H1 (cell line): ENCODE data around the gene IL16. TPM values are rescaled to one million over a fixed set of nuclear protein-coding genes. Genes with fewer than 3 reads are reported as not detected.

ENCODE experiments used
- CTCF ChIA-PET: fragments of 300-600 bp; sonication (Branson Sonifier 250); formaldehyde crosslinking; loops from one replicate; lab custom pipeline; 2021; ENCODE audit not compliant: partially characterized antibody; lab: Charles Lee
- POLR2A ChIA-PET: fragments of 300-600 bp; sonication (Branson Sonifier 250); formaldehyde crosslinking; loops from one replicate; lab custom pipeline; 2021; ENCODE audit warnings: inconsistent platforms; ENCODE audit not compliant: partially characterized antibody; lab: Charles Lee
- DNase-seq, 2 experiments: peaks; one replicate each; pipeline versions ENCODE4 v3.0.0 to v3.0.0-alpha.2; 2010 to 2022; ENCODE audit warnings: low spot score in 2 of 2, low read depth in 1 of 2, mixed read lengths in 1 of 2
- FAIRE-seq: peaks from 2 replicates; lab custom pipeline; 2011; peaks lifted over from hg19 to GRCh38; lab: Jason Lieb, UNC
- H2AFZ ChIP-seq: 2 replicates; pipeline ENCODE4 v1.8.1; 2012; ENCODE audit warnings: low read length, inconsistent platforms
- H2AK5ac ChIP-seq: 2 replicates; pipeline ENCODE4 v1.6.1; 2013; ENCODE audit warnings: low read depth, low read length
- H2BK120ac ChIP-seq: replicated peaks from 2 replicates; pipeline ENCODE3; 2013; ENCODE audit warnings: low read depth, low read length, inconsistent platforms
- H2BK12ac ChIP-seq: 2 replicates; pipeline ENCODE4 v1.6.1; 2013; ENCODE audit warnings: low read depth, low read length
- H2BK15ac ChIP-seq: 2 replicates; pipeline ENCODE4 v1.6.1; 2013; ENCODE audit warnings: low read length
- H2BK20ac ChIP-seq: 2 replicates; pipeline ENCODE4 v1.6.1; 2013; ENCODE audit warnings: low read length
- H2BK5ac ChIP-seq: 2 replicates; pipeline ENCODE4 v1.6.1; 2013; ENCODE audit warnings: low read depth, low read length
- H3K14ac ChIP-seq: 2 replicates; pipeline ENCODE4 v1.6.1; 2013; ENCODE audit warnings: inconsistent platforms; ENCODE audit not compliant: insufficient read length
- H3K18ac ChIP-seq: 2 replicates; pipeline ENCODE4 v1.6.1; 2013; ENCODE audit warnings: low read length; ENCODE audit errors: extremely low read depth
- H3K23ac ChIP-seq: 2 replicates; pipeline ENCODE4 v1.6.1; 2013; ENCODE audit warnings: inconsistent platforms; ENCODE audit not compliant: insufficient read length
- H3K23me2 ChIP-seq: 2 replicates; pipeline ENCODE4 v1.6.1; 2013; ENCODE audit warnings: low read depth, low read length
- H3K27ac ChIP-seq: 2 replicates; pipeline ENCODE4 v1.6.1; 2011; ENCODE audit warnings: low read depth, low read length, inconsistent platforms
- H3K27me3 ChIP-seq, 4 experiments: replicated peaks in 1 of 4; 1 replicate in 1 of 4; 2 replicates in 3 of 4; pipeline versions ENCODE4 v1.6.1 to v1.8.1; 2011 to 2013; ENCODE audit warnings: low read length in 3 of 4, mild to moderate bottlenecking in 3 of 4, inconsistent platforms in 2 of 4, mixed read lengths in 2 of 4, moderate library complexity in 1 of 4; ENCODE audit not compliant: control insufficient read depth in 3 of 4, insufficient read depth in 3 of 4; ENCODE audit errors: extremely low read depth in 1 of 4
- H3K36me3 ChIP-seq, 4 experiments: 2 replicates each; pipeline versions ENCODE4 v1.6.1 to v1.8.1; 2011 to 2013; ENCODE audit warnings: mild to moderate bottlenecking in 4 of 4, low read length in 3 of 4, moderate library complexity in 2 of 4, control low read depth in 1 of 4, inconsistent platforms in 1 of 4; ENCODE audit not compliant: insufficient read depth in 4 of 4, control insufficient read depth in 2 of 4
- H3K4ac ChIP-seq: replicated peaks from 2 replicates; pipeline ENCODE3; 2013; ENCODE audit warnings: low read length, low read depth, mixed read lengths, inconsistent platforms; ENCODE audit not compliant: insufficient read length
- H3K4me1 ChIP-seq, 4 experiments: replicated peaks in 1 of 4; 1 replicate in 1 of 4; 2 replicates in 3 of 4; pipeline versions ENCODE4 v1.6.1 to v1.8.1; 2011 to 2013; ENCODE audit warnings: low read length in 3 of 4, inconsistent platforms in 2 of 4, mixed read lengths in 1 of 4; ENCODE audit not compliant: insufficient read depth in 4 of 4, control insufficient read depth in 3 of 4
- H3K4me2 ChIP-seq, 2 experiments: 2 replicates each; pipeline versions ENCODE4 v1.6.1 to v1.8.1; 2011 to 2013; ENCODE audit warnings: low read depth in 2 of 2, low read length in 2 of 2, control low read depth in 1 of 2, inconsistent platforms in 1 of 2, mild to moderate bottlenecking in 1 of 2; ENCODE audit not compliant: insufficient read depth in 1 of 2
- H3K4me3 ChIP-seq, 4 experiments: fragments of 200-600, 300-600 bp in 1 of 4; sonication (generic), shearing (Covaris generic), sonication (Bioruptor Twin) in 1 of 4; 2 replicates each; pipeline versions ENCODE4 v1.5.1 to v1.8.1; 2011 to 2016; ENCODE audit warnings: low read length in 4 of 4, low read depth in 3 of 4, control low read depth in 2 of 4, inconsistent platforms in 2 of 4, mild to moderate bottlenecking in 2 of 4, mixed read lengths in 1 of 4, moderate library complexity in 1 of 4; ENCODE audit not compliant: insufficient read depth in 2 of 4; ENCODE audit errors: extremely low read depth in 1 of 4
- H3K56ac ChIP-seq: replicated peaks from 2 replicates; pipeline ENCODE3; 2013; ENCODE audit warnings: low read depth, mild to moderate bottlenecking, mixed read lengths, low read length, inconsistent platforms; ENCODE audit not compliant: insufficient read length
- H3K79me1 ChIP-seq: 2 replicates; pipeline ENCODE4 v1.6.1; 2013; ENCODE audit warnings: low read depth, low read length, control low read depth
- H3K79me2 ChIP-seq, 2 experiments: 2 replicates each; pipeline versions ENCODE4 v1.6.1 to v1.8.1; 2012 to 2013; ENCODE audit warnings: low read length in 2 of 2, mild to moderate bottlenecking in 2 of 2, inconsistent platforms in 1 of 2; ENCODE audit not compliant: insufficient read depth in 2 of 2, control insufficient read depth in 1 of 2
- H3K9ac ChIP-seq, 4 experiments: replicated peaks in 1 of 4; 1 replicate in 1 of 4; 2 replicates in 3 of 4; pipeline versions ENCODE4 v1.6.1 to v1.8.1; 2011 to 2013; ENCODE audit warnings: low read depth in 3 of 4, low read length in 3 of 4, control low read depth in 2 of 4, mild to moderate bottlenecking in 2 of 4, moderate library complexity in 2 of 4, inconsistent platforms in 1 of 4; ENCODE audit errors: extremely low read depth in 1 of 4
- H3K9me3 ChIP-seq, 2 experiments: 2 replicates each; pipeline versions ENCODE4 v1.6.1 to v1.8.1; 2012 to 2013; ENCODE audit warnings: mild to moderate bottlenecking in 2 of 2, moderate library complexity in 2 of 2, control low read depth in 1 of 2, inconsistent platforms in 1 of 2, low read depth in 1 of 2, low read length in 1 of 2, mixed read lengths in 1 of 2; ENCODE audit not compliant: insufficient read depth in 2 of 2
- H4K20me1 ChIP-seq, 2 experiments: replicated peaks in 1 of 2; 2 replicates each; pipeline versions ENCODE3 to v1.8.1; 2011 to 2013; ENCODE audit warnings: inconsistent platforms in 2 of 2, low read length in 2 of 2, mild to moderate bottlenecking in 1 of 2; ENCODE audit not compliant: insufficient read depth in 2 of 2, control insufficient read depth in 1 of 2
- H4K5ac ChIP-seq: 2 replicates; pipeline ENCODE4 v1.6.1; 2013; ENCODE audit warnings: low read length, low read depth, mixed read lengths, inconsistent platforms; ENCODE audit not compliant: insufficient read length
- H4K8ac ChIP-seq: 2 replicates; pipeline ENCODE4 v1.8.0; 2013; ENCODE audit warnings: mild to moderate bottlenecking, moderate library complexity, low read length, inconsistent platforms; ENCODE audit not compliant: insufficient read depth; ENCODE audit errors: extremely low read depth
- H4K91ac ChIP-seq: replicated peaks from 2 replicates; pipeline ENCODE3; 2013; ENCODE audit warnings: low read length, mixed read lengths, inconsistent platforms; ENCODE audit not compliant: insufficient read length
- WGBS, 2 experiments: shearing (Covaris generic) in 1 of 2; methylation state at CpG; one replicate each; pipeline versions ENCODE4 v1.1.6 to v1.1.7; 2013 to 2015; ENCODE audit warnings: low lambda C conversion rate in 2 of 2, mixed read lengths in 2 of 2, inconsistent platforms in 1 of 2, low coverage in 1 of 2, missing lambda C conversion rate in 1 of 2; ENCODE audit not compliant: insufficient replicate concordance in 2 of 2, insufficient coverage in 1 of 2, insufficient read length in 1 of 2; ENCODE audit errors: extremely low coverage in 1 of 2, missing lambda C conversion rate in 1 of 2; 5-methylcytosine and 5-hydroxymethylcytosine counted together
- polyA plus RNA-seq, 7 experiments: library from polyadenylated mRNA; depleted of rRNA in 3 of 7; stranded (reverse) in 5 of 7; unstranded in 2 of 7; fragments of >200 nt in 5 of 7; fragments of 200-250 nt in 2 of 7; gene quantifications; 1 replicate in 5 of 7; 2 replicates in 1 of 7; 4 replicates in 1 of 7; pipeline versions ENCODE4 v1.2.1 to v1.2.3, GENCODE V29; 2011 to 2013; ENCODE audit warnings: missing spikeins in 2 of 7, mixed read lengths in 2 of 7
- total RNA-seq: library from RNA; stranded (reverse); fragmentation: NEBNext Ultra II Directional; extraction: Animal tissue kit (Norgen Biotek cat#: 25700); gene quantifications from 2 replicates; pipeline ENCODE4 v1.2.1, GENCODE V29; 2021
- TF ChIP-seq, protein P1 (sequence below): IDR thresholded peaks from 2 replicates; pipeline ENCODE4 v1.6.1; 2011; ENCODE audit warnings: low read depth, mild to moderate bottlenecking, low read length; ENCODE audit not compliant: insufficient read depth

IL16 gene
- total and polyA plus RNA-seq, 2 of the 8 experiments (the other 6 are each of a cell fraction or from before 2014, with no cell fraction given) = 0.03 to 0.09 TPM

DNA sequence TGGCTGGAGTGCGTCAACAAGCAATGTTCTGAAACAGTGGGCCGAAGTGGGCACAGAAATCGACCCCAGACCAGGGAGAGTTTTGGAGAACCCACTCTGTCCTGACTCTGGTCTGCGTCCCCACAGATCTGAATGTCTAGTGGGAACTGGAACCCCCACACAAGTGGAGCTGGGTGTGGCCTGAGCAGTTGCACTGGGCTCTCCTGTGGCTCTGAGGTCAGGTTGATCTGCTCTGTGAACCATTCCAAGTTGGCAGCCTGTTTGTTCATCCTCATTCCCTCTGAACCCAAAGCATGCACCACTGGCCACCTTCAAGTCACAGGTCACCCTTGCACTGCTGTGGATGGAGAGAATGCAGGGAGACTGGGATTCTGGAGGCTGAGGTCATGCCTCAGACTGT, 66.8 kb downstream of the IL16 start:
- Histone ChIP-seq H3K18ac (no peak overlapping the region), H3K36me3 (no peaks in the 10 kb centered on the region), H3K23ac (no peak overlapping the region), H4K5ac (no peak overlapping the region), H2BK12ac (no peak overlapping the region), H3K27me3 (no peaks in the 10 kb centered on the region; a peak in 1 of 7 replicates), H4K20me1 (no peaks in the 10 kb centered on the region), H2BK20ac (no peak overlapping the region), H2AK5ac (no peak overlapping the region), H3K9ac (no peak overlapping the region), H2BK15ac (no peak overlapping the region), H3K23me2 (no peaks in the 10 kb centered on the region), H3K9me3 (no peaks in the 10 kb centered on the region), H4K8ac (no peak overlapping the region; the same call in 1 of the 2 replicates), H2BK120ac (no peak overlapping the region), H3K4me2 (no peak overlapping the region), H3K79me1 (no peaks in the 10 kb centered on the region), H3K4me3 (no peak overlapping the region), H3K4ac (no peak overlapping the region), H3K14ac (no peak overlapping the region), H4K91ac (no peak overlapping the region), H2AFZ (no peak overlapping the region), H3K56ac (no peak overlapping the region), H2BK5ac (no peak overlapping the region), H3K27ac (no peak overlapping the region), H3K4me1 (peaks cover 0 to 5% (median 1%) of the 10 kb centered on the region in 4 experiments; a peak in 2 of 7 replicates), H3K79me2 (no peaks in the 10 kb centered on the region)
- 97% methylated on average over 4 of the region's 4 CpGs; no CpG with 5 or more reads in 1 of the 2 experiments for WGBS, 2 experiments
- CTCF ChIA-PET = interaction anchor here (0.6 to 9.8 kb wide), 11 partner anchors 49 to 589 kb away, joined by 3 to 262 read pairs (median 3); no protein-coding TSS in a partner anchor
- POLR2A ChIA-PET = no interaction called here
- FAIRE-seq (no peak), DNase-seq (no peak)
- TF ChIP-seq, protein P1, sequence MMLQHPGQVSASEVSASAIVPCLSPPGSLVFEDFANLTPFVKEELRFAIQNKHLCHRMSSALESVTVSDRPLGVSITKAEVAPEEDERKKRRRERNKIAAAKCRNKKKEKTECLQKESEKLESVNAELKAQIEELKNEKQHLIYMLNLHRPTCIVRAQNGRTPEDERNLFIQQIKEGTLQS = no peak
